Bronchial smooth muscle cell (primary cell): ENCODE results near the gene GOT1. TPM values are rescaled to one million over a fixed set of nuclear protein-coding genes. Genes with fewer than 3 reads are reported as not detected.

ENCODE experiments used
- total RNA-seq: library from RNA; depleted of rRNA; stranded (reverse); fragments of >200 nt; gene quantifications from 2 replicates; pipeline ENCODE4 v1.2.1, GENCODE V29; 2014

GOT1 gene
- 12.8 and 13.7 TPM in 2 replicates for total RNA-seq

DNA sequence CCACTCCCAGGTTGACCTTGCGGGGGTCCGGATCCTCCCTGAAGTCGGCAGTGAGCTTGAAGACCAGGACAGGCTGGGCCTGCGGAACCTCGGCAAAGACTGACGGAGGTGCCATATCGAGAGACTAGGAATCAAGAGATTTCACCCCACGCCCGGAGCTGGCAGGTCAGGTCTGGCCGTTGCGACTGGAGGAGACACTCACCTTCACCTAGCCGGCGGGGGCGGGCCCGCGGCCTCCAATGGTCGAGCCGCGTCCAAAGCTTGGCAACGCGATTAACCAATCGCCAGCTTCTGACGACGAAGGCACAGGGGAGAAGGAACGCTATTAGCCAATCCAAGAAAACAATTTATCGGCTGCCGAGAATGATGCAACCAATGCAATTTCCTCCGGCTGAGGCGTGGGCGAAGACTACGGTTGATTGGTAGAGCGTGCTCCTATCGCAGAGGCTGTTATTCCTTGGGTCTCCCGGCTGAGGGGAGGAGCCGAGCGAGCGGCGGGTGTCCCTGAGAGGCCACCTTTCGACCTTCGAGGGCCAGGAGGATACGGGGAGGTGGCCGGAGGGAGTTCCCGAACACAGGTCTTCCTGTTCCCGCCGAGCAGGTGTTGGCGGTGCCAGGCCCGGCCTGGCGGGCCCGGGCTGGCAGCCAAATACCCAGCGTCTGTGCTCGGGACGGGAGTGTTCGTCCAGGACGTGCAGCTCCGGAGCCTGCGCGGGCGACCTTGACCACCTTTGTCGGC, at the start of gene GOT1:
Gene GOT1 (minus strand): TSS at position 174 of the 739 bp plus-strand sequence. CDS start 59 bp downstream, at position 115.

Other genes starting within 250 kb of the GOT1 start
- gene HPSE2, start 194.8 kb downstream of the GOT1 start, total RNA-seq: not detected in 2 replicates
- under 0.01 TPM in 2 replicates for gene CNNM1, start 101.3 kb downstream of the GOT1 start, total RNA-seq
- not detected in 2 replicates for gene NKX2-3, start 102.3 kb upstream of the GOT1 start, total RNA-seq
- 15.3 and 32.3 TPM in 2 replicates for gene SLC25A28, start 189.8 kb upstream of the GOT1 start, total RNA-seq
- gene ENTPD7, start 228.9 kb upstream of the GOT1 start, total RNA-seq: 7.6 and 9.1 TPM in 2 replicates